Measurements from ENCODE around the gene TNF. TPM values are rescaled to one million over a fixed set of nuclear protein-coding genes. Genes with fewer than 3 reads are reported as not detected.

Gene TNF
- total RNA-seq, 2 donors from 2014 or later: 30.7 to 57.8 TPM

- peaks cover 57% of the 10 kb centered on the region for H3K4me1 Mint-ChIP-seq (ENCODE audit: low read depth)
Measured at GRCh38 chr6:31592396-31592771, 17.0 kb downstream of the TNF start.

DNA sequence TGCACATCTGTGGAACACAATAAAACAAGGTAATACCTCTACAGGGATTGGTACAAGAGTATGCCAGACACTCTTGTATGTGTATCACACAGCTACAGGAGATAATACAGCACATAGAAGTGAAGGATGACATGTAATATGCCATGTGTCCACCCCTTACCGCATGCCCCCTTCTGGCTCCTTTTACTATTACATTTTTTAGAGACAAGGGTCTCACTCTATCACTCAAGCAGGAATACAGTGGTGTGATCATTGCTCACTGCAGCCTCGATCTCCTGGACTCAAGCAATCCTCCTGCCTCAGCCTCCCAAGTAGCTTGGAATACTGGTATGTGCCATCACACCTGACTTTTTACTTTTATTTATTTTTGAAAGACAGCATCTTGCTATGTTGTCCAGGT, 21.6 kb downstream of the TNF start:
- Mint-ChIP-seq H3K4me1 (ENCODE audit: low read depth) (peaks cover 47% of the 10 kb centered on the region), H3K36me3 (ENCODE audit: insufficient read depth in 2 of 2) (peaks cover 0 to 4% of the 10 kb centered on the region in 2 donors), H3K9me3 (no peaks in the 10 kb centered on the region), H3K4me3 (no peak overlapping the region), H3K27ac (no peak overlapping the region), H3K27me3 (ENCODE audit: low read depth) (no peaks in the 10 kb centered on the region)
- DNase-seq (peak; percentile 41 to 55), ATAC-seq (replicated peaks in 1 of 2) (peak; percentile 62)

More at GRCh38 chr6:31592396-31592771, 17.0 kb downstream of the TNF start:
- Mint-ChIP-seq H3K9me3 (no peaks in the 10 kb centered on the region), H3K27me3 (ENCODE audit: low read depth) (no peaks in the 10 kb centered on the region), H3K36me3 (ENCODE audit: insufficient read depth in 2 of 2) (peaks cover 0 to 4% of the 10 kb centered on the region in 2 donors), H3K4me3 (peak overlapping the region; percentile 36 to 67), H3K27ac (peak overlapping the region; percentile 3)
- DNase-seq (no peak), ATAC-seq (replicated peaks in 1 of 2) (peak in 1 of 2 donors; percentile 15)

DNA sequence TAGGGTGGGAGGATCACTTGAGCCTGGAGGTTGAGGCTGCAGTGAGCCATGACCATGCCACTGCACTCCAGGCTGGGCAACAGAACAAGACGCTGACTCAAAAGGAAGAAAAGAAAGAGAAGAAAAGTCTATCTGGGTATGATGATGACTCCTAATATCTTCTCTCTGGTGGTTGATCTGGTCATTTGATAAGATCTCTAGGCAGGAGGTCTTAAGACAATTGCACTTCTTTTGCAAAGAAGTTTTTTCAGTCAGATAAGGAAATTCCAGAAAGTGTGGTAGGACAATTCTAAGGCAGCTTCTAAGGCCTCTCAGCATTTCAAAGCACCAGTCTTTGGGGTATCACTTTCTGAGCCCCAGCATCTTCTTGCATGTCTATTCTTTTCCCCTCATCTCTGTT, 32.0 kb downstream of the TNF start:
- H3K27me3 Mint-ChIP-seq (ENCODE audit: low read depth): no peaks in the 10 kb centered on the region
- H3K9me3 Mint-ChIP-seq: no peaks in the 10 kb centered on the region
- H3K4me1 Mint-ChIP-seq (ENCODE audit: low read depth): no peaks in the 10 kb centered on the region
- no peaks in the 10 kb centered on the region for H3K36me3 Mint-ChIP-seq (ENCODE audit: insufficient read depth in 2 of 2)
- no peak overlapping the region for H3K27ac Mint-ChIP-seq
- DNase-seq (no peak), ATAC-seq (replicated peaks in 1 of 2) (no peak)
- no peak overlapping the region for H3K4me3 Mint-ChIP-seq

- no peak overlapping the region for H3K27ac Mint-ChIP-seq
- no peaks in the 10 kb centered on the region for H3K9me3 Mint-ChIP-seq
- DNase-seq (no peak), ATAC-seq (replicated peaks in 1 of 2) (no peak)
- no peaks in the 10 kb centered on the region for H3K36me3 Mint-ChIP-seq (ENCODE audit: insufficient read depth in 2 of 2)
- H3K27me3 Mint-ChIP-seq (ENCODE audit: low read depth): no peaks in the 10 kb centered on the region
- H3K4me3 Mint-ChIP-seq: no peak overlapping the region
- H3K4me1 Mint-ChIP-seq (ENCODE audit: low read depth): peaks cover 2% of the 10 kb centered on the region
Measured at GRCh38 chr6:31609519-31610406, 34.4 kb downstream of the TNF start.

DNA sequence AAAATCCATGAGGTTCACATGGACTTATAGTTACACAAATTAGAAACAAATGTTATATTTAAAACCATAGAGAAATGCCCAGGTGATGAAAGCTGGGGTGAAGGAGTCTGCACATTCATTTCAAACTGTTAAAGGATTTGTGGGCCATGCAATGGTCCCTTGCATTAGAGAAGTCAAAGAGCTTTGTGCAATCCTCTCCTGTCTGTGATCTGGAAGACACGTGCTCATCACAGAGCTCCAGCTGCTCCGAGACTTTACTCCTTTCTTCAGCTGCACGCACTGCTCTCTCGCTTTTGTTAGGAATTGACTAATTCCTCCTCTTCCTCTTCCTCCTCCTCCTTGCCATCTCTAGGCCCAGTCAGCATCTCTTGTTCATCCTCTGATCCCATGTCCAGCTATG, 35.6 kb downstream of the TNF start:
- no peak for ATAC-seq (replicated peaks in 1 of 2)
- Mint-ChIP-seq H3K36me3 (ENCODE audit: insufficient read depth in 2 of 2) (no peaks in the 10 kb centered on the region), H3K27me3 (ENCODE audit: low read depth) (no peaks in the 10 kb centered on the region), H3K9me3 (no peaks in the 10 kb centered on the region), H3K27ac (no peak overlapping the region), H3K4me3 (no peak overlapping the region), H3K4me1 (ENCODE audit: low read depth) (peaks cover 14% of the 10 kb centered on the region)
- no peak for DNase-seq

GRCh38 chr6:31614075-31614619, 38.8 kb downstream of the TNF start:
- no peaks in the 10 kb centered on the region for H3K27me3 Mint-ChIP-seq (ENCODE audit: low read depth)
- H3K4me1 Mint-ChIP-seq (ENCODE audit: low read depth): peaks cover 44% of the 10 kb centered on the region
- DNase-seq (no peak), ATAC-seq (replicated peaks in 1 of 2) (no peak)
- H3K27ac Mint-ChIP-seq: no peak overlapping the region
- no peaks in the 10 kb centered on the region for H3K36me3 Mint-ChIP-seq (ENCODE audit: insufficient read depth in 2 of 2)
- H3K4me3 Mint-ChIP-seq: no peak overlapping the region
- H3K9me3 Mint-ChIP-seq: no peaks in the 10 kb centered on the region

DNA sequence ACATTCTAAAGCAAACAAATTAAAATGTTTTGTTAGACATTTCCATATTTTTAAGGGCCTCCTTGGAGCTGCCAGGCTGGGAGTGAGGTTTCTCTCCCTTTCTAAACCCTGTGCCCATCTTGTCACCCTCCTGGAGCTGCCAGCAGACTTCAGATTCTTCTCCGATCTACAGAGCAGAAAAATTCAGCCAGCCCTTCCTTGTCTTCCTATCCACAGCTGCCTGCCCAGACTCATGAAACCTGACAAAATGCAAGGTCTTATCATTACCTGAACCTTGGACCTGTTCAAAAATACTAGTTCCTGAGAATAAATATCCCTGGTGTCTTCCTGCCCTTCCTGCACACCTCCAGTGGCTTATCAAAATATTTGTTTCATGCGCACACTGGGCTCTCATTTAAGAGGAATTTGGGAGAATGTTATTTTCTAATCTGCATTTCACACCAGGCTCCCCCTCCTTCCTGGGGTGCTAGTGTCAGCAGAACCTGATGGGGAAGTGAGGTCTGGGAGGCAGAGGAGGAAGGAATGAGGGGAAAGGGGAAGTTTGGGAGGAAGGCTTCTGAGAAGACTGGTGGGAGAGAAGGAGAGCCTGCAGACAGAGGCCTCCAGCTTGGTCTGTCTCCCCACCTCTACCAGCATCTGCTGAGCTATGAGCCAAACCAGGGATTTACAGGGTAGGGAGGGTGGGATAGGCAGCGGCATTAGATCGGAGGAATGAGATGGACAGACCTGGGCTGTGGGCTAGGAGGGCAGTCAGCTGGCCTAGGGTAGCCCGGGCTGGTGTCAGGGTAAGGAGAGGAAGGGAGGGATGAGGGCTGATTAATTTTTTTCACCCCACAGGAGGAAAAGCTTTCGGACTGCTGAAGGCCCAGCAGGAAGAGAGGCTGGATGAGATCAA, 39.6 kb downstream of the TNF start, which contains the start of gene AIF1:
AIF1 (plus strand) TSS at position 551 of the 895 bp plus-strand sequence; CDS start at position 647, 96 bp downstream.
- no peaks in the 10 kb centered on the region for H3K9me3 Mint-ChIP-seq
- peaks cover 44% of the 10 kb centered on the region for H3K4me1 Mint-ChIP-seq (ENCODE audit: low read depth)
- ATAC-seq (replicated peaks in 1 of 2): no peak
- DNase-seq: no peak
- peak within 1 kb of the TSS; percentile 66 for H3K27ac Mint-ChIP-seq
- H3K27me3 Mint-ChIP-seq (ENCODE audit: low read depth): no peaks in the 10 kb centered on the region
- H3K4me3 Mint-ChIP-seq: peak within 1 kb of the TSS; percentile 75 to 88
- no peaks in the 10 kb centered on the region for H3K36me3 Mint-ChIP-seq (ENCODE audit: insufficient read depth in 2 of 2)

- DNase-seq: peak; percentile 49 to 52
- H3K4me1 Mint-ChIP-seq (ENCODE audit: low read depth): peaks cover 44% of the 10 kb centered on the region
- ATAC-seq (replicated peaks in 1 of 2): no peak
- peak overlapping the region; percentile 66 for H3K27ac Mint-ChIP-seq
- no peaks in the 10 kb centered on the region for H3K9me3 Mint-ChIP-seq
- H3K36me3 Mint-ChIP-seq (ENCODE audit: insufficient read depth in 2 of 2): no peaks in the 10 kb centered on the region
- H3K4me3 Mint-ChIP-seq: peak overlapping the region; percentile 75 to 88
- H3K27me3 Mint-ChIP-seq (ENCODE audit: low read depth): no peaks in the 10 kb centered on the region
Measured at GRCh38 chr6:31615748-31616147, 40.4 kb downstream of the TNF start.

DNA sequence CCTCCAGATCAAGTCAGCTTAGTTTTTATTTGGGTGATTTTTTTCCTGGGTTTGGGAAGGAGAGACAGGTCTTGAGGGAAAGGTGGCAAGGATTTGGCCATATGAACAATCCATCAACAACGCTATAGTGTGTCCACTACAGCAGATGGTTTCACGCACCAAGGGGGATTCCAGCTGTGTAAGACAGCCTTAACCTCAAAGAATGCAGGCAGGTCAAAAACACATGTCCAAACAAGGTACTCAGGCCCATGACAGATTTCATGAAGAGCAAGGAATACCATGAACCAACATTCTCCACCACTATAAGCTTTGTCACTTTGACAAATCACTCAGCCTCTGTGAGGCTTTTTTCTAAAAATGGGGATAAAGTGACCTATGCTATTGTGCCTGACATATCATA, 41.6 kb downstream of the TNF start:
- Mint-ChIP-seq H3K9me3 (no peaks in the 10 kb centered on the region), H3K4me3 (peak overlapping the region; percentile 75 to 88), H3K27ac (peak overlapping the region; percentile 66), H3K27me3 (ENCODE audit: low read depth) (no peaks in the 10 kb centered on the region), H3K36me3 (ENCODE audit: insufficient read depth in 2 of 2) (peaks cover 7 to 10% of the 10 kb centered on the region in 2 donors), H3K4me1 (ENCODE audit: low read depth) (peaks cover 50% of the 10 kb centered on the region)
- ATAC-seq (replicated peaks in 1 of 2) (no peak), DNase-seq (no peak)

DNA sequence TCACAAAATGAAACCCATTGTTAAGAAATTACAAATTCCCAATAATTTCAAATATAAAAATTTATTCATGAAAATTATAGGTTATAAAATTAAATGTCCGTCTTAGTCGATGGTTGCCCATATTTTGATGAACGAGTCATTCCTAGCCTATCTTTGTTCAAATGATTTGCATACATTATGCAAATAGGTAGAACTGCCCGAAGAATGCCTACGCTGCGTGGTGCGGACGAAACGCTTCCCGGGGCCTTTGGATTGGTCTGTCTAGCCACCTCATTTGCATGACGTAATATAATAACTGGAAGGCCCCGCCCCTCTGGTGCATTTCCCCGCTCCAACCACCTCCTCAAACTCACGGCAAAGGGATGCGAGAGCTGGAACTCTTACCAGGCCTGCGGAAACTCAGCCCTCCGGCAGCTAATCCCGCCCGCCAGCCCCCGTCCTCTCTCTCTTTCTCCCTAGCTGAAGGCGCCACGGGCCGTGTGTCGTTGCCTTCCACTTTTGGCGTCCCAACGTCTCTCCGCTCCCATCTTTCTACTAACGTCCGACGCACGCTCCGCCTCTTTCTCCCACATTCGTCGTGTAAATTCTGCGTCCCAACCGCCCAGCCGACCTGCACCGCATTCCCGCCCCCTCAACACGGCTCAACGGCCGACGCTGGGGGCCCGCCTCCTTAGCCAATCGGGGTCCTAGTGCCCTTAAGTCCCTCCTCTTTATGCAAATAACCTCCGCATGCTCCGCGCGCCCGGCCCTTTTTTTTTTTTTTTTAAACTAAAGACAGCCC, 44.6 kb downstream of the TNF start:
- ATAC-seq (replicated peaks in 1 of 2) (peak; percentile 84 to 88), DNase-seq (peak; percentile 98 to 99)
- Mint-ChIP-seq H3K9me3 (no peaks in the 10 kb centered on the region), H3K4me3 (peak overlapping the region; percentile 77 to 85), H3K4me1 (ENCODE audit: low read depth) (peaks cover 54% of the 10 kb centered on the region), H3K27ac (peak overlapping the region; percentile 81), H3K36me3 (ENCODE audit: insufficient read depth in 2 of 2) (peaks cover 15 to 28% of the 10 kb centered on the region in 2 donors), H3K27me3 (ENCODE audit: low read depth) (no peaks in the 10 kb centered on the region)

GRCh38 chr6:31620586-31621319, 45.4 kb downstream of the TNF start, which contains the start of gene PRRC2A:
PRRC2A (plus strand) TSS chr6:31620715; CDS start chr6:31622790, 2,075 bp downstream.
- Mint-ChIP-seq H3K27me3 (ENCODE audit: low read depth) (no peaks in the 10 kb centered on the region), H3K4me3 (peak within 1 kb of the TSS; percentile 85 to 97), H3K9me3 (no peaks in the 10 kb centered on the region), H3K4me1 (ENCODE audit: low read depth) (peaks cover 51% of the 10 kb centered on the region), H3K27ac (peak within 1 kb of the TSS; percentile 98), H3K36me3 (ENCODE audit: insufficient read depth in 2 of 2) (peaks cover 15 to 32% of the 10 kb centered on the region in 2 donors)
- ATAC-seq (replicated peaks in 1 of 2) (peak; percentile 36 to 67), DNase-seq (peak; percentile 85 to 97)

Data from activated T-cell treated with anti-CD3 and anti-CD28 coated beads, Interleukin-2, amount 50 U/mL, for 72 hours (primary cell).